Measurements from ENCODE around the gene CACNA1C.

GRCh38 chr12:2622460-2622859, 569.7 kb downstream of the CACNA1C start:
- TF ChIP-seq CTCF (IDR thresholded peaks at IDR 0.05) = no peak
- no peak for TF ChIP-seq POLR2A (IDR thresholded peaks at IDR 0.05; ENCODE audit: low read depth)
